ENCODE measurements around the gene KCNJ15. TPM values are rescaled to one million over a fixed set of nuclear protein-coding genes. Genes with fewer than 3 reads are reported as not detected.

Gene KCNJ15
- total RNA-seq, 1 donor from 2014 or later, result 2.2 TPM

GRCh38 chr21:38312822-38313221, 56.0 kb downstream of the KCNJ15 start:
- Mint-ChIP-seq H3K27me3 (no peaks in the 10 kb centered on the region), H3K9me3 (ENCODE audit: low read depth) (no peaks in the 10 kb centered on the region), H3K4me3 (ENCODE audit: low read depth) (no peak overlapping the region), H3K27ac (no peak overlapping the region), H3K36me3 (ENCODE audit: insufficient read depth) (no peaks in the 10 kb centered on the region), H3K4me1 (ENCODE audit: low read depth) (peaks cover 5% of the 10 kb centered on the region)
- DNase-seq (ENCODE audit: low spot score, unreplicated experiment), result no peak
- no peak for TF ChIP-seq CTCF (IDR thresholded peaks at IDR 0.05; ENCODE audit: unreplicated experiment)

DNA sequence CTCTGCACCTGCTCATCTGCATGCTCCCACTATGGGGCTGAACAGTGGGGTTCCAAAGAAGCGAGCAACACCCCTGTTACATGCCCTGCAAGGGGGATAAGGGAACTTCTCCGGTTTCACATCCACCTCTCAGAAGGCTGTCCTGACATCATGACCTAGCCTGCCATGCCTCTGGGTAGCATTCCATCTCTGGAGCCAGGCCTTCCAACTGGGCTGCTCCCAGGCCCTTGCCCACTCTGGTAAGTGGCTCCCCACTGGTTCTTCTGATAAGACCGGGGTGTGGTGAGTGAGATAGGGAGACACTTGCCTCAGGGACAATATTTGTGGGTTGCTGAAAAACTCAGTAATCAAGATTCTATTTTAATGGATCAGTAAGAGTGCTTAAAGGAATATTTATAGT, 57.8 kb downstream of the KCNJ15 start:
- H3K4me1 Mint-ChIP-seq (ENCODE audit: low read depth), result peaks cover 5% of the 10 kb centered on the region
- DNase-seq (ENCODE audit: low spot score, unreplicated experiment), result no peak
- H3K27me3 Mint-ChIP-seq, result no peaks in the 10 kb centered on the region
- H3K9me3 Mint-ChIP-seq (ENCODE audit: low read depth), result no peaks in the 10 kb centered on the region
- H3K4me3 Mint-ChIP-seq (ENCODE audit: low read depth), result no peak overlapping the region
- no peak overlapping the region for H3K27ac Mint-ChIP-seq
- H3K36me3 Mint-ChIP-seq (ENCODE audit: insufficient read depth), result no peaks in the 10 kb centered on the region
- no peak for TF ChIP-seq CTCF (IDR thresholded peaks at IDR 0.05; ENCODE audit: unreplicated experiment)

GRCh38 chr21:38315122-38315521, 58.3 kb downstream of the KCNJ15 start:
- Mint-ChIP-seq H3K4me1 (ENCODE audit: low read depth) (peaks cover 5% of the 10 kb centered on the region), H3K4me3 (ENCODE audit: low read depth) (no peak overlapping the region), H3K36me3 (ENCODE audit: insufficient read depth) (no peaks in the 10 kb centered on the region), H3K9me3 (ENCODE audit: low read depth) (no peaks in the 10 kb centered on the region), H3K27me3 (no peaks in the 10 kb centered on the region), H3K27ac (no peak overlapping the region)
- no peak for TF ChIP-seq CTCF (IDR thresholded peaks at IDR 0.05; ENCODE audit: unreplicated experiment)
- DNase-seq (ENCODE audit: low spot score, unreplicated experiment), result no peak

DNA sequence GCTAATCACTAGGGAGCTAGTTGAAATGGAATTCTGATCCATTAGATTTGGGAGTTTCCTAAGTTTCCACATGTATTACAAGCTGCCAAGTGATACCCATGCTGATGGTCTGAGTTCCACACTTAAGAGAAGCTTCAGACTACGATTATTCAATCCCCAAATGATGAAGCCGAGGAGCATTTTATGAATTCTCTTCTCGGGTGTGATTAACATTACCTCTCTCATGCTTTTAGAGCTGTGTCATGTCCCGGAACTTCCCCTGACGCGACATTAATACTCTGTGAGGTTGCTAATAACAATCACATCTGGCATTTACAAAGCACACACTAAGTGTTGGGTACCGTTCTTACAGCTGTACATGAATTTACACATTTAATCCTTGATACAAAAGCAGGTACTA, 63.0 kb downstream of the KCNJ15 start:
- H3K4me1 Mint-ChIP-seq (ENCODE audit: low read depth), result no peaks in the 10 kb centered on the region
- DNase-seq (ENCODE audit: low spot score, unreplicated experiment), result no peak
- no peak for TF ChIP-seq CTCF (IDR thresholded peaks at IDR 0.05; ENCODE audit: unreplicated experiment)
- no peak overlapping the region for H3K4me3 Mint-ChIP-seq (ENCODE audit: low read depth)
- no peak overlapping the region for H3K27ac Mint-ChIP-seq
- H3K9me3 Mint-ChIP-seq (ENCODE audit: low read depth), result no peaks in the 10 kb centered on the region
- H3K27me3 Mint-ChIP-seq, result no peaks in the 10 kb centered on the region
- no peaks in the 10 kb centered on the region for H3K36me3 Mint-ChIP-seq (ENCODE audit: insufficient read depth)

DNA sequence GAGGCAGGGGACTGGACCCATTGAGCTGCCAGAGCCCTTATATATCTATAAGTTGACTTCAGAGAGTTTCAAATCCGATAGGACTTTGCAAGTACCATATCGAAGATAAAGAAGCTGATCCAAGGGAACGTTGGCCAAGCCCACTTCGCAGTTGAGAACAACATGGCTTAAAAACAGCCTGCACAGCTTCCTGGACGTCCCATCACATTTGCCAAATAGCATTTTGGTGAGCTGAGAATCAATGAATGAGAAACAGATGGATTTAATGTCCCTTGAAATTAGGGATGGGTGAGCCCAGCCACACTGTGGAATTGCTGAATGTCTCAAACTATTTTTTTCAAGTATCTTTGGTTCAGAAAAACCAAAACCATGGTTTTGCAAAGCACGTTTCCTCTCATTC, 64.8 kb downstream of the KCNJ15 start:
- Mint-ChIP-seq H3K4me1 (ENCODE audit: low read depth) (no peaks in the 10 kb centered on the region), H3K4me3 (ENCODE audit: low read depth) (no peak overlapping the region), H3K36me3 (ENCODE audit: insufficient read depth) (no peaks in the 10 kb centered on the region), H3K27me3 (no peaks in the 10 kb centered on the region), H3K27ac (no peak overlapping the region), H3K9me3 (ENCODE audit: low read depth) (no peaks in the 10 kb centered on the region)
- DNase-seq (ENCODE audit: low spot score, unreplicated experiment), result no peak
- no peak for TF ChIP-seq CTCF (IDR thresholded peaks at IDR 0.05; ENCODE audit: unreplicated experiment)
